MM.1S (cell line): Measurements from ENCODE around the gene DNAJB4.

Source experiments
- DNase-seq: peaks from one replicate; pipeline ENCODE4 v3.0.0-alpha.2; 2015
- H2AFZ ChIP-seq: fragments of 300-600 bp; sonication (generic); 2 replicates; pipeline ENCODE4 v1.6.0; 2016; ENCODE audit warnings: antibody characterized with exemption, low read length
- H3F3A ChIP-seq: fragments of 300-600 bp; sonication (generic); 2 replicates; pipeline ENCODE4 v1.6.1; 2016; ENCODE audit warnings: mild to moderate bottlenecking, antibody characterized with exemption, low read length, moderate library complexity, mixed read lengths; ENCODE audit not compliant: insufficient read depth
- H3K27ac ChIP-seq: fragments of 300-600 bp; sonication (generic); 2 replicates; pipeline ENCODE4 v1.5.1; 2016; ENCODE audit warnings: mild to moderate bottlenecking, low read length
- H3K27me3 ChIP-seq: fragments of 300-600 bp; sonication (generic); replicated peaks from 2 replicates; pipeline ENCODE4 v1.6.0; 2016; ENCODE audit warnings: low read length; ENCODE audit not compliant: insufficient read depth
- H3K36me3 ChIP-seq: fragments of 300-600 bp; sonication (generic); replicated peaks from 2 replicates; pipeline ENCODE4 v1.6.1; 2016; ENCODE audit warnings: mild to moderate bottlenecking, low read length, mixed read lengths; ENCODE audit not compliant: insufficient read depth
- H3K4me1 ChIP-seq: fragments of 300-600 bp; sonication (generic); 2 replicates; pipeline ENCODE4 v1.6.1; 2016; ENCODE audit warnings: low read length, mixed read lengths
- H3K4me2 ChIP-seq: fragments of 300-600 bp; sonication (generic); 2 replicates; pipeline ENCODE4 v1.6.0; 2016; ENCODE audit warnings: low read depth, low read length
- H3K4me3 ChIP-seq: fragments of 300-600 bp; sonication (generic); 2 replicates; pipeline ENCODE4 v1.5.1; 2016; ENCODE audit warnings: low read length, mixed read lengths
- H3K79me2 ChIP-seq: fragments of 300-600 bp; sonication (generic); 2 replicates; pipeline ENCODE4 v1.6.1; 2016; ENCODE audit warnings: mixed run types, low read length, mixed read lengths
- H3K9ac ChIP-seq: fragments of 300-600 bp; sonication (generic); 2 replicates; pipeline ENCODE4 v1.6.1; 2016; ENCODE audit warnings: low read length, mixed read lengths
- H3K9me2 ChIP-seq: fragments of 300-600 bp; sonication (generic); replicated peaks from 2 replicates; pipeline ENCODE4 v1.6.1; 2016; ENCODE audit warnings: mild to moderate bottlenecking, low read length, mixed read lengths; ENCODE audit not compliant: insufficient read depth
- H3K9me3 ChIP-seq: fragments of 300-600 bp; sonication (generic); replicated peaks from 2 replicates; pipeline ENCODE4 v1.6.1; 2016; ENCODE audit warnings: mild to moderate bottlenecking, low read length, mixed read lengths; ENCODE audit not compliant: insufficient read depth
- H4K20me1 ChIP-seq: fragments of 300-600 bp; sonication (generic); 2 replicates; pipeline ENCODE4 v1.6.1; 2016; ENCODE audit warnings: mild to moderate bottlenecking, low read length, moderate library complexity, mixed read lengths; ENCODE audit not compliant: insufficient read depth
- EZH2 ChIP-seq: fragments of 300-600 bp; sonication (generic); optimal IDR thresholded peaks from 2 replicates; pipeline ENCODE3; 2017; ENCODE audit warnings: low read depth, mild to moderate bottlenecking, antibody characterized with exemption, low read length, mixed read lengths
- EZH2phosphoT487 ChIP-seq: fragments of 300-600 bp; sonication (generic); IDR thresholded peaks from 2 replicates; pipeline ENCODE4 v1.6.1; 2018; ENCODE audit warnings: antibody characterized with exemption, low read length
- TF ChIP-seq, protein P1 (sequence below): fragments of 300-600 bp; sonication (generic); IDR thresholded peaks from 2 replicates; pipeline ENCODE4 v1.5.1; 2016; ENCODE audit warnings: antibody characterized with exemption, low read length, mixed read lengths

DNAJB4 gene

DNA sequence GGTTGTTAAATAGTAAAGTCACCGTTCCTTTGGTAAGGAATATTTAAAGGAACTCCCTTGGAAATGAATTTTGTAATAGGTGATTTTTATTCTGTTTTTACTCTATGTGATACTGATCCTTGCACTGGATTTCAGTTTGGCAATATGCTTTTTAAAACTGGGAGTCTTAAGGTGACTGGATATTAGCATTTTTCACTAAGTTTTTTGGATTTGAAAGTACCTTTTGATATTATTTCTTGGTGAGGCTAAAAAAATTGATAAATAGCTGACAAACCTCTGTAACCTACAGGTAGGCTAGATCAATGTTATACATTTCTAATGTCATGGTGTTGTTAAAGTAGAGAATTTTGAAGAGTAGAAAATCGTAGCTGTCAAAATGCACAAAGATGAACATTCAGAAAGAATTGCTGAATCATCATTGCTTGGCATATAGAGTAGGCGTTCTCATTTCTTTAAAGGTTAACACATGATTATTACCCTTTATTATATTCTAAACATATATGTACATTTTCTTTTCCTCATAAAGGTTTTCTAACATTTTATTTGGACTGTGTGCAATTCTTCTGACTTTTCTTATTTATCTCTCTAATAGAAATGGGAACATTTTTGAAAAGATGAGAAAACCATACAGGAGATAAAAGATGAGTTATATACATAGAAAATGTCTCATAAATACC lies 1.5 kb upstream of the DNAJB4 start:
- DNase-seq, result no peak
- H3K4me1 ChIP-seq, result peaks cover 17% of the 10 kb centered on the region
- no peaks in the 10 kb centered on the region for H3K9me2 ChIP-seq
- no peaks in the 10 kb centered on the region for H3K36me3 ChIP-seq
- no peaks in the 10 kb centered on the region for H3K27me3 ChIP-seq
- H3K9ac ChIP-seq, result no peak overlapping the region
- no peaks in the 10 kb centered on the region for H3K9me3 ChIP-seq
- TF ChIP-seq EZH2, result no peak
- TF ChIP-seq, protein P1, sequence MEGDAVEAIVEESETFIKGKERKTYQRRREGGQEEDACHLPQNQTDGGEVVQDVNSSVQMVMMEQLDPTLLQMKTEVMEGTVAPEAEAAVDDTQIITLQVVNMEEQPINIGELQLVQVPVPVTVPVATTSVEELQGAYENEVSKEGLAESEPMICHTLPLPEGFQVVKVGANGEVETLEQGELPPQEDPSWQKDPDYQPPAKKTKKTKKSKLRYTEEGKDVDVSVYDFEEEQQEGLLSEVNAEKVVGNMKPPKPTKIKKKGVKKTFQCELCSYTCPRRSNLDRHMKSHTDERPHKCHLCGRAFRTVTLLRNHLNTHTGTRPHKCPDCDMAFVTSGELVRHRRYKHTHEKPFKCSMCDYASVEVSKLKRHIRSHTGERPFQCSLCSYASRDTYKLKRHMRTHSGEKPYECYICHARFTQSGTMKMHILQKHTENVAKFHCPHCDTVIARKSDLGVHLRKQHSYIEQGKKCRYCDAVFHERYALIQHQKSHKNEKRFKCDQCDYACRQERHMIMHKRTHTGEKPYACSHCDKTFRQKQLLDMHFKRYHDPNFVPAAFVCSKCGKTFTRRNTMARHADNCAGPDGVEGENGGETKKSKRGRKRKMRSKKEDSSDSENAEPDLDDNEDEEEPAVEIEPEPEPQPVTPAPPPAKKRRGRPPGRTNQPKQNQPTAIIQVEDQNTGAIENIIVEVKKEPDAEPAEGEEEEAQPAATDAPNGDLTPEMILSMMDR, result no peak
- TF ChIP-seq EZH2phosphoT487, result no peak
- H3K4me2 ChIP-seq, result peak overlapping the region; percentile 44
- no peaks in the 10 kb centered on the region for H4K20me1 ChIP-seq
- H3K79me2 ChIP-seq, result peaks cover 32% of the 10 kb centered on the region
- peak overlapping the region; percentile 87; the same call in 1 of the 2 replicates for H3K27ac ChIP-seq
- peak overlapping the region; percentile 69; the same call in 1 of the 2 replicates for H3K4me3 ChIP-seq
- H2AFZ ChIP-seq, result no peak overlapping the region
- peaks cover 27% of the 10 kb centered on the region for H3F3A ChIP-seq

DNA sequence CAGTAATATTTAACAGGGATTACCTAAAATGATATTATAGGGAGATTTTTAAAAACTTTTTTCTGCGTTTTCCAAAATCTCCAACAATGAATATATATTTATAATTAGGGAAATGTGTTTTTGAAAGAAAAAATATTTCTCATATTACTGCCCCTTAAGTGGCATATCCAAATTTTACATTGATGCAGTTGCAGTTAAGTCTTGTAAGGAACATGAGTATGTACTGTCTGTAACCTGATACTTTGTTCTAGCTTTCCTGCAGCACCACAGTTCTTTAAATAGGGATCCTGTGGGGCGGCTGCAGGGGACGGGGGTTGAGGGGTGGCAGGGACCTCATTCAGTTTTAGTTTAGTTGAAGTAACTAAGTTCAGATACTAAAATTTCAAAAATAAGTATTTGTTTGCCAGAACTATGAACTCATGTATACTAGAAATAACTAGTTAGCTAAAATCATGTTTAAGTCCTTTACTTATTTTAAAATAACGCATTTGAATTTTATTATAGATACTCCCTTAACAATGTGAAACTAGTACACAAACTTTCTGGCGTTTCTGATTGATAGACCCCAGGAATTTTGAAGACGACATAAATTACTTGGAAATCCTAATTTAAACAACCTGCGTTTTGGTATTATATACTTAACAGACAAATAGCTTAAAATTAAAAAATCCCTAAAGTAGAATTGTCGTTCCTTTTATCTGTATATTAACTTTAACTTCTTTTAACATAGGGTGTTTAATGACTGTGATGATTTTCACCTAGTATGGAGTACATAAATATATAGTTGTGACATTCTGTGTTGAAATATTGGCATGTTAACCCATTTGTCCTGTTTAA lies 639 bp upstream of the DNAJB4 start:
- Histone ChIP-seq H3K4me1 (peaks cover 20% of the 10 kb centered on the region), H3K36me3 (no peaks in the 10 kb centered on the region), H3K9me2 (no peaks in the 10 kb centered on the region), H3K27me3 (no peaks in the 10 kb centered on the region), H3K4me3 (peak overlapping the region; percentile 69), H3F3A (peaks cover 27% of the 10 kb centered on the region), H3K79me2 (peaks cover 36% of the 10 kb centered on the region), H3K9me3 (no peaks in the 10 kb centered on the region), H3K27ac (peak overlapping the region; percentile 87), H3K4me2 (peak overlapping the region; percentile 44), H2AFZ (peak overlapping the region; percentile 26), H3K9ac (peak overlapping the region; percentile 68), H4K20me1 (no peaks in the 10 kb centered on the region)
- TF ChIP-seq EZH2, result no peak
- TF ChIP-seq EZH2phosphoT487, result no peak
- TF ChIP-seq, protein P1, result no peak
- DNase-seq, result peak; percentile 75

- Histone ChIP-seq H3K79me2 (peaks cover 49% of the 10 kb centered on the region), H3K9me2 (no peaks in the 10 kb centered on the region), H3K4me2 (peak overlapping the region; percentile 44), H3K9ac (peak overlapping the region; percentile 68), H3K4me3 (peak overlapping the region; percentile 69), H3K27me3 (no peaks in the 10 kb centered on the region), H3K4me1 (peaks cover 20% of the 10 kb centered on the region), H4K20me1 (no peaks in the 10 kb centered on the region), H3F3A (peaks cover 27% of the 10 kb centered on the region), H2AFZ (peak overlapping the region; percentile 47), H3K27ac (peak overlapping the region; percentile 87), H3K9me3 (no peaks in the 10 kb centered on the region), H3K36me3 (no peaks in the 10 kb centered on the region)
- TF ChIP-seq, protein P1, result no peak
- TF ChIP-seq EZH2 (no peak), EZH2phosphoT487 (no peak)
- no peak for DNase-seq
These were observed 646 bp downstream of the DNAJB4 start for GRCh38 chr1:78005448-78005722.
